Osteoblast (primary cell): ENCODE results near the gene BAIAP3. TPM values are rescaled to one million over a fixed set of nuclear protein-coding genes. Genes with fewer than 3 reads are reported as not detected.

Experiments
- DNase-seq: peaks from one replicate; pipeline ENCODE4 v3.0.0; 2011; ENCODE audit warnings: low spot score, mixed read lengths; ENCODE audit not compliant: insufficient read length; ENCODE audit errors: missing footprints
- H2AFZ ChIP-seq: 2 replicates; pipeline ENCODE4 v1.6.0; 2011; ENCODE audit warnings: mild to moderate bottlenecking, low read length
- H3K27ac ChIP-seq: 2 replicates; pipeline ENCODE4 v1.5.1; 2011; ENCODE audit warnings: mild to moderate bottlenecking, low read depth, low read length, moderate library complexity
- H3K27me3 ChIP-seq: 2 replicates; pipeline ENCODE4 v1.6.0; 2012; ENCODE audit warnings: mild to moderate bottlenecking, control low read depth, inconsistent platforms, low read length, moderate library complexity; ENCODE audit not compliant: insufficient read depth
- H3K36me3 ChIP-seq: 2 replicates; pipeline ENCODE4 v1.5.1; 2011; ENCODE audit warnings: mild to moderate bottlenecking, low read length, control low read depth, moderate library complexity; ENCODE audit not compliant: insufficient read depth
- H3K4me1 ChIP-seq: 2 replicates; pipeline ENCODE4 v1.5.1; 2011; ENCODE audit warnings: mild to moderate bottlenecking, low read length, control low read depth, moderate library complexity; ENCODE audit not compliant: insufficient read depth
- H3K4me2 ChIP-seq: 2 replicates; pipeline ENCODE4 v1.6.0; 2011; ENCODE audit warnings: mild to moderate bottlenecking, low read length; ENCODE audit not compliant: insufficient read depth
- H3K4me3 ChIP-seq: fragments of 200-600 bp; sonication (generic); 3 replicates; pipeline ENCODE4 v1.5.1; 2012; ENCODE audit warnings: mild to moderate bottlenecking, low read length, inconsistent platforms; ENCODE audit not compliant: insufficient read depth
- H3K79me2 ChIP-seq: 2 replicates; pipeline ENCODE4 v1.6.0; 2012; ENCODE audit warnings: mild to moderate bottlenecking, low read length, control low read depth, inconsistent platforms; ENCODE audit not compliant: insufficient read depth
- H3K9me3 ChIP-seq: 2 replicates; pipeline ENCODE4 v1.5.1; 2011; ENCODE audit warnings: low read depth, low read length, control low read depth
- H4K20me1 ChIP-seq: 2 replicates; pipeline ENCODE4 v1.6.0; 2012; ENCODE audit warnings: mild to moderate bottlenecking, low read length, control low read depth; ENCODE audit not compliant: insufficient read depth
- CTCF ChIP-seq: IDR thresholded peaks from 2 replicates; pipeline ENCODE4 v1.5.1; 2011; ENCODE audit warnings: mild to moderate bottlenecking, low read depth, low read length, moderate library complexity; ENCODE audit errors: extremely low read depth
- total RNA-seq: library from RNA; depleted of rRNA; stranded (reverse); fragments of >200 nt; gene quantifications from 2 replicates; pipeline ENCODE4 v1.2.3, GENCODE V29; 2012

Gene BAIAP3
- total RNA-seq, 1 donor, result under 0.01 TPM

GRCh38 chr16:1298406-1298805 lies 35.0 kb upstream of the BAIAP3 start:
- peaks cover 21% of the 10 kb centered on the region for H3K27me3 ChIP-seq
- H4K20me1 ChIP-seq, result no peaks in the 10 kb centered on the region
- no peak overlapping the region for H3K4me3 ChIP-seq
- H3K9me3 ChIP-seq, result no peaks in the 10 kb centered on the region
- no peak for TF ChIP-seq CTCF
- no peaks in the 10 kb centered on the region for H3K79me2 ChIP-seq
- DNase-seq, result no peak
- H3K27ac ChIP-seq, result no peak overlapping the region
- H3K36me3 ChIP-seq, result no peaks in the 10 kb centered on the region
- peaks cover 9% of the 10 kb centered on the region for H3K4me1 ChIP-seq
- H2AFZ ChIP-seq, result no peak overlapping the region
- no peak overlapping the region for H3K4me2 ChIP-seq

- TF ChIP-seq CTCF, result no peak
- Histone ChIP-seq H3K27ac (no peak overlapping the region), H3K9me3 (no peaks in the 10 kb centered on the region), H3K36me3 (no peaks in the 10 kb centered on the region), H3K4me3 (no peak overlapping the region), H3K79me2 (no peaks in the 10 kb centered on the region), H3K27me3 (peaks cover 21% of the 10 kb centered on the region), H4K20me1 (no peaks in the 10 kb centered on the region), H3K4me2 (no peak overlapping the region), H3K4me1 (peaks cover 9% of the 10 kb centered on the region), H2AFZ (no peak overlapping the region)
- peak; percentile 47 for DNase-seq
Measured at GRCh38 chr16:1299012-1299867, 34.2 kb upstream of the BAIAP3 start.

- H3K4me1 ChIP-seq, result peaks cover 9% of the 10 kb centered on the region
Measured at GRCh38 chr16:1299868-1300203, 33.6 kb upstream of the BAIAP3 start.

More at GRCh38 chr16:1299868-1300203, 33.6 kb upstream of the BAIAP3 start:
- no peaks in the 10 kb centered on the region for H4K20me1 ChIP-seq
- no peak for DNase-seq
- H3K4me2 ChIP-seq, result no peak overlapping the region
- no peaks in the 10 kb centered on the region for H3K9me3 ChIP-seq
- no peaks in the 10 kb centered on the region for H3K79me2 ChIP-seq
- no peak overlapping the region for H3K4me3 ChIP-seq
- no peak overlapping the region for H2AFZ ChIP-seq
- H3K27me3 ChIP-seq, result peaks cover 21% of the 10 kb centered on the region
- no peaks in the 10 kb centered on the region for H3K36me3 ChIP-seq
- TF ChIP-seq CTCF, result no peak
- H3K27ac ChIP-seq, result no peak overlapping the region
